Left ventricle myocardium superior (tissue), 1 donor: ENCODE results near the gene PRSS57. TPM values are rescaled to one million over a fixed set of nuclear protein-coding genes. Genes with fewer than 3 reads are reported as not detected.
A peak's percentile ranks its signal among the peaks of the same experiment; 100 is the strongest.
"Not testable (repeated sequence)": the region's sequence is repeated elsewhere in the genome, so short reads cannot be mapped to it uniquely, and the experiment has no call there.

ENCODE experiments used
- ATAC-seq: fragments of 200-7000 bp; cut with Tn5 transposase; one replicate; pipeline ENCODE4 v1.9.1; 2020; ENCODE audit warnings: mild to moderate bottlenecking, moderate library complexity
- DNase-seq: peaks from one replicate; pipeline ENCODE4 v3.0.0-alpha.2; 2020
- intact Hi-C: fragments of 100-400 bp; cut with micrococcal nuclease; formaldehyde crosslinking; loops from one replicate; pipeline ENCODE4 v1.11.0; 2022
- total RNA-seq: library from RNA; stranded (reverse); fragmentation: NEBNext Ultra II Directional; extraction: Animal tissue kit (Norgen Biotek cat#: 25700); gene quantifications from one replicate; pipeline ENCODE4 v1.2.1, GENCODE V29; 2021
- donor health status: DM: no; HTN: yes; CAD: no; lungs with severe emphysema.

Gene PRSS57
- total RNA-seq, 1 donor from 2014 or later: not detected

GRCh38 chr19:678791-679388, 16.4 kb downstream of the PRSS57 start:
- intact Hi-C loops: no loop called here

GRCh38 chr19:677601-678436, 17.4 kb downstream of the PRSS57 start:
- intact Hi-C loops: no loop called here
- no peak for DNase-seq

More at GRCh38 chr19:678791-679388, 16.4 kb downstream of the PRSS57 start:
- no peak for ATAC-seq
- no peak for DNase-seq

GRCh38 chr19:677201-677600, 18.1 kb downstream of the PRSS57 start:
- peak; percentile 37 for ATAC-seq

More at GRCh38 chr19:677601-678436, 17.4 kb downstream of the PRSS57 start:
- no peak for ATAC-seq

DNA sequence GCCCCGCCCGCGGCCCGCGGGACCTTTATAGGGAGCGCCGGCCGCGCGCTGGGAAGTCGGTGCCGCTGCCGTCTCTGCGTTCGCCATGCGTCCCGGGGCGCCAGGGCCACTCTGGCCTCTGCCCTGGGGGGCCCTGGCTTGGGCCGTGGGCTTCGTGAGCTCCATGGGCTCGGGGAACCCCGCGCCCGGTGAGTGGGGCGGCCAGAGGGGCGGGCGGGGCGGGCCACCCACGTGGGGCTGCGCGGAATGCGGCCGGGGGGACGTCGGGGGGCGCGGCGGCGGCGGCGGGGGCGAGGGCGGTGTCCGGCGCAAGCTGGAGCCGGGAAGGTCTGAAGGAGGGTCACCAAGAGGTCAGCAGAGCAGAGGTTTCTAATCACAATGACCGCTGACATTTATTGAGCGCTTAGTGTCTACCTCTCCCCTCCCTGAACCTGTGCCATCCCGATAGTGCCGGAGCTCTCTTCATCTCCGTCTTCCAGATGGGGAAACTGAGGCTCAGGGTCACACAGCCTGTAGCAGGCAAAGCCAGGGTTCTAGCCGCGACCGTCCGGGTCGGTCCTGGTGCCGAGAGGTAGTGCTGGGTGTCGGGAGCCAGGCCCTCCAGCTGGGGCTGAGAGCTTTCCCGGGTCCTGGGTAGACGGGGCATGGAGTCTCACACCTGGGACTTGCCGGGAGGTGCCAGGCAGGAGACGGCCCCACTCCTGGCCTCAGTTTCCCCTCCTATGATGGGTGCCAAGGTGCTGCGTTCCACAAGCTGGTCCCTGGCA, 18.7 kb downstream of the PRSS57 start, which contains the start of gene FSTL3:
Gene FSTL3, plus strand, starts transcription at position 54 of the 767 bp plus-strand sequence. Its CDS starts 32 bp downstream, at position 86.
- peak; percentile 79 for DNase-seq
- ATAC-seq: no peak
- intact Hi-C loops: no loop called here

More at GRCh38 chr19:677201-677600, 18.1 kb downstream of the PRSS57 start:
- DNase-seq: peak; percentile 85
- intact Hi-C loops: no loop called here

DNA sequence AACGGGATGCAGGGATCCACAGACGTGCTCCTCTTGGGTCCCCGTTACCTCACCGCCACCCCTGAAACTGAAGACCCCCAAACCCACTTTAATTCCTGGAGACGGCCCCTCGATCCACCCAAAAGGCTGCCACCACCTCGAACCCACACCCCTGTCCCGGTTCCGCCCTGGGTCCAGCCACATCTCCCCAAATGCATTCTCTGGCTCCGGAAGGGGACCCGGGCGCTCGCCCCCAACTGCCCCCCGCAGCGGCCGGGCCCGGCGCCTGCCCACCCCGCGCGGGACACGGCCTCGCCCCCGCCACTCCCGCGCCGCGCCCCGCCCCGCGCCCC, 19.3 kb downstream of the PRSS57 start:
- ATAC-seq (peak; percentile 6), DNase-seq (no peak)
- intact Hi-C loops: no loop called here

DNA sequence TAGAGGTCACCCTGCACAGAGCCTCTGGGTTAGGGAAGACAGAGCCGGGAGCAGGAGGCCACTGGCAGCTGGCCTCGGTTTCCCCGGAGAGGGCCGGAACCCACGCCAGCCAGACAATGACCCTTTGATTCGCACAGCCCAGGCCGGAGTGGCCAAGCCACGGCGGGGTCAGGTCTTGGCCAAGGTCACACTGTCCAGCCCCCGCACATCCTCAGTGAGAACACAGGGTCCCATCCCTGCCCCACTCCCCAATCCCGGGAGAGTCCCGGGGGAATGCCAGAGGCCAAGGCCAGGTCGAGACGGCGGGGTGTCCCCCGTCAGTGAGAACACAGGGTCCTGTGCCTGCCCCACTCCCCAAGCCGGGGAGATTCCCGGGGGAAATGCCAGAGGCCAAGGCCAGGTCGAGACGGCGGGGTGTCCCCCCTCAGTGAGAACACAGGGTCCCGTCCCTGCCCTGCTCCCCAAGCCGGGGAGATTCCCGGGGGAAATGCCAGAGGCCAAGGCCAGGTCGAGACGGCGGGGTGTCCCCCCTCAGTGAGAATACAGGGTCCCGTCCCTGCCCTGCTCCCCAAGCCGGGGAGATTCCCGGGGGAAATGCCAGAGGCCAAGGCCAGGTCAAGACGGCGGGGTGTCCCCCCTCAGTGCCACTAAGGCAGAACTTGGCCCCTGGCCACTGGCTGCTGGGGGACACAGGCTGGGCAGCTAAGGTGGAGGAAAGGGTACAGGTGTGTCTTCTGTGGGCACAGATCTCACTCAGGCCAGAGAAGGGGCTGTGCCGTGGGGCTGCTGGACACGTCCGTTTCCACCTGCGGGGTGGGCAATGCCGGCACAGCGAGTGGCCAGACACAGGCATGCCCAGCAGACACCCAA, 20.7 kb downstream of the PRSS57 start:
- intact Hi-C loops: no loop called here
- DNase-seq: peak; percentile 73
- peak; percentile 3 for ATAC-seq

- no peak for DNase-seq
- no peak for ATAC-seq
- intact Hi-C loops: no loop called here
Measured at GRCh38 chr19:670609-671075, 24.6 kb downstream of the PRSS57 start.

DNA sequence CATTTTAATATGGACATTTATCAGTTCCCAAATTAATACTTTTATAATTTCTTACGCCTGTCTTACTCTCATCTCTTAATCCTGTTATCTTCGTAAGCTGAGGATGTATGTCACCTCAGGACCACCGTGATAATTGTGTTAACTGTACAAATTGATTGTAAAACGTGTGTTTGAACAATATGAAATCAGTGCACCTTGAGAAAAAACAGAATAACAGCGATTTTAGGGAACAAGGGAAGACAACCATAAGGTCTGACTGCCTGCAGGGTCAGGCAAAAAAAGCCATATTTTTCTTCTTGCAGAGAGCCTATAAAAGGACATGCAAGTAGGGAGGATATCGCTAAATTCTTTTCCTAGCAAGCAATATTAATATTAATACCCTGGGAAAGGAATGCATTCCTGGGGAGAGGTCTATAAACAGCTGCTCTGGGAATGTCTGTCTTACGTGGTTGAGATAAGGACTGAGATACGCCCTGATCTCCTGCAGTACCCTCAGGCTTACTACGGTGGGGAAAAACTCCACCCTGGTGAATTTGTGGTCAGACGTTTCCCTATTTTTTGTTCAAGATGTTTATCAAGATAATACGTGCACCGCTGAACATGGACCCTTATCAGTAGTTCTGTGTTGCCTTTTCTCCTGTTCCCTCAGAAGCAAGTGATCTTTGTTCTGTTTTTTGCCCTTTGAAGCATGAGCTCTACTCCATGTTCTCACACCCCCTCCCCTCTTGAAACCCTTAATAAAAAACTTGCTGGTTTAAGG, 26.4 kb downstream of the PRSS57 start:
- DNase-seq, ATAC-seq: not testable (repeated sequence)
- intact Hi-C loops: loop anchor here (5.0 kb wide), 1 partner anchor 63 kb away; no protein-coding TSS in a partner anchor

GRCh38 chr19:666985-667573, 28.2 kb downstream of the PRSS57 start:
- not testable (repeated sequence) for ATAC-seq, DNase-seq
- intact Hi-C loops: loop anchor here (5.0 kb wide), 1 partner anchor 65 kb away; no protein-coding TSS in a partner anchor

GRCh38 chr19:664913-665443, 30.3 kb downstream of the PRSS57 start:
- DNase-seq (peak; percentile 90), ATAC-seq (peak; percentile 51)
- intact Hi-C loops: loop anchor here (5.0 kb wide), 1 partner anchor 67 kb away; no protein-coding TSS in a partner anchor

GRCh38 chr19:663682-664117, 31.6 kb downstream of the PRSS57 start:
- intact Hi-C loops: no loop called here
- no peak for DNase-seq
- no peak for ATAC-seq

DNA sequence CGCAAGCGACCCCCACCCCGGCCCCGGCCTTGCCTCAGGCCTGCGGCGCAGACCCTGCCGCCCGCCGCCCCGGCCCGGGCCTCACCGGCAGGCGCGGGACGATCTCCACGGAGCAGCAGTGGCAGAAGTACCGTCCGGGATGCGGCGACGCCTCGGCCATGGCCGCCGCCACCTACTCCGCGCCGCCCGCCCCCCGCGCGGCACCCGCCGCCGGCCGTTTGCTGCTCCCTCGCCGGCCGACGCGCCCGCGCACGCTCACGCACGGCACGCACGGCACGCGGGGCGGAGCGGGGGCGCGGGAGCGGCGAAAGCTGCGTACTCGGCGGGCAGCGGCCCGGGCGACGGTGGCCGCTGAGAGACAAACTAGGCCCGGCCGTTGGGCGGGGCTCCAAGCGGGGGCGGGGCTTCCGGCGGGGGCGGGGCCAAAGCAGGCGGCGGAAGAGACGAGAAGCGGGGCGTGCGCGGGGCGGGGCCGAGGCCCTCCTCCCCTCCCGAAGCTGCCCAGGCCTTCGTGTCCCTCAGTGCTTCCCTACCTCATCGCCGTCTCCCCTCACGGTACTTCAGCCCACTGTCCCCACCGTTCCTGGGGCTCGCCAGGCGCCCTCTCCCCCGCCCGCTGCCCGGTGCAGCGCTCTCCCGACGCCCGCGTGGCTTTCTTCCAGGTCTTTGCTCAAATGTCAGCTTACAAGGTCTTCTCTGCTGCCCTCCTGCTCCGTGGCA, 32.1 kb downstream of the PRSS57 start, which contains the start of gene RNF126:
Gene RNF126, minus strand, starts transcription at position 253 of the 720 bp plus-strand sequence. Its CDS starts 93 bp downstream, at position 160.
- ATAC-seq: peak; percentile 85
- intact Hi-C loops: no loop called here
- peak; percentile 96 for DNase-seq

- DNase-seq (peak; percentile 55), ATAC-seq (no peak)
- intact Hi-C loops: no loop called here
Measured at GRCh38 chr19:662207-662961, 32.9 kb downstream of the PRSS57 start.

GRCh38 chr19:661427-662196, 33.6 kb downstream of the PRSS57 start:
- ATAC-seq (no peak), DNase-seq (peak; percentile 56)
- intact Hi-C loops: no loop called here
